H1 (cell line): ENCODE measurements around the gene SEMA3G. TPM values are rescaled to one million over a fixed set of nuclear protein-coding genes. Genes with fewer than 3 reads are reported as not detected.

Source experiments
- CBX8 ChIP-seq: fragments of 300-800, 300-1000 bp; sonication (generic); IDR thresholded peaks from 2 replicates; pipeline ENCODE4 v1.7.1; 2016; ENCODE audit warnings: low read depth, low read length, borderline replicate concordance
- CHD7 ChIP-seq: fragments of 300-600 bp; sonication (generic); IDR thresholded peaks from 2 replicates; pipeline ENCODE4 v1.7.1; 2012; ENCODE audit warnings: low read length, moderate library complexity, mild to moderate bottlenecking, inconsistent platforms; ENCODE audit not compliant: insufficient replicate concordance
- polyA plus RNA-seq, 7 experiments: library from polyadenylated mRNA; depleted of rRNA in 3 of 7; stranded (reverse) in 5 of 7; unstranded in 2 of 7; fragments of >200 nt in 5 of 7; fragments of 200-250 nt in 2 of 7; gene quantifications; 1 replicate in 5 of 7; 2 replicates in 1 of 7; 4 replicates in 1 of 7; pipeline versions ENCODE4 v1.2.1 to v1.2.3, GENCODE V29; 2011 to 2013; ENCODE audit warnings: missing spikeins in 2 of 7, mixed read lengths in 2 of 7
- total RNA-seq: library from RNA; stranded (reverse); fragmentation: NEBNext Ultra II Directional; extraction: Animal tissue kit (Norgen Biotek cat#: 25700); gene quantifications from 2 replicates; pipeline ENCODE4 v1.2.1, GENCODE V29; 2021

Gene SEMA3G
- total and polyA plus RNA-seq, 2 of the 8 experiments (the other 6 are each of a cell fraction or from before 2014, with no cell fraction given) = 0.95 to 1.5 TPM

- TF ChIP-seq CHD7 = no peak
- TF ChIP-seq CBX8 = no peak
Observed at GRCh38 chr3:52477796-52478095, 32.8 kb upstream of the SEMA3G start (continued).
